H1 (cell line): ENCODE data around the gene WDFY3. TPM values are rescaled to one million over a fixed set of nuclear protein-coding genes. Genes with fewer than 3 reads are reported as not detected.

Experiments used
- CTCF ChIA-PET: fragments of 300-600 bp; sonication (Branson Sonifier 250); formaldehyde crosslinking; loops from one replicate; lab custom pipeline; 2021; ENCODE audit not compliant: partially characterized antibody; lab: Charles Lee
- POLR2A ChIA-PET: fragments of 300-600 bp; sonication (Branson Sonifier 250); formaldehyde crosslinking; loops from one replicate; lab custom pipeline; 2021; ENCODE audit warnings: inconsistent platforms; ENCODE audit not compliant: partially characterized antibody; lab: Charles Lee
- DNase-seq, 2 experiments: peaks; one replicate each; pipeline versions ENCODE4 v3.0.0 to v3.0.0-alpha.2; 2010 to 2022; ENCODE audit warnings: low spot score in 2 of 2, low read depth in 1 of 2, mixed read lengths in 1 of 2
- FAIRE-seq: peaks from 2 replicates; lab custom pipeline; 2011; peaks lifted over from hg19 to GRCh38; lab: Jason Lieb, UNC
- H2AFZ ChIP-seq: 2 replicates; pipeline ENCODE4 v1.8.1; 2012; ENCODE audit warnings: low read length, inconsistent platforms
- H2AK5ac ChIP-seq: 2 replicates; pipeline ENCODE4 v1.6.1; 2013; ENCODE audit warnings: low read depth, low read length
- H2BK120ac ChIP-seq: replicated peaks from 2 replicates; pipeline ENCODE3; 2013; ENCODE audit warnings: low read depth, low read length, inconsistent platforms
- H2BK12ac ChIP-seq: 2 replicates; pipeline ENCODE4 v1.6.1; 2013; ENCODE audit warnings: low read depth, low read length
- H2BK15ac ChIP-seq: 2 replicates; pipeline ENCODE4 v1.6.1; 2013; ENCODE audit warnings: low read length
- H2BK20ac ChIP-seq: 2 replicates; pipeline ENCODE4 v1.6.1; 2013; ENCODE audit warnings: low read length
- H2BK5ac ChIP-seq: 2 replicates; pipeline ENCODE4 v1.6.1; 2013; ENCODE audit warnings: low read depth, low read length
- H3K14ac ChIP-seq: 2 replicates; pipeline ENCODE4 v1.6.1; 2013; ENCODE audit warnings: inconsistent platforms; ENCODE audit not compliant: insufficient read length
- H3K18ac ChIP-seq: 2 replicates; pipeline ENCODE4 v1.6.1; 2013; ENCODE audit warnings: low read length; ENCODE audit errors: extremely low read depth
- H3K23ac ChIP-seq: 2 replicates; pipeline ENCODE4 v1.6.1; 2013; ENCODE audit warnings: inconsistent platforms; ENCODE audit not compliant: insufficient read length
- H3K23me2 ChIP-seq: 2 replicates; pipeline ENCODE4 v1.6.1; 2013; ENCODE audit warnings: low read depth, low read length
- H3K27ac ChIP-seq: 2 replicates; pipeline ENCODE4 v1.6.1; 2011; ENCODE audit warnings: low read depth, low read length, inconsistent platforms
- H3K27me3 ChIP-seq, 4 experiments: replicated peaks in 1 of 4; 1 replicate in 1 of 4; 2 replicates in 3 of 4; pipeline versions ENCODE4 v1.6.1 to v1.8.1; 2011 to 2013; ENCODE audit warnings: low read length in 3 of 4, mild to moderate bottlenecking in 3 of 4, inconsistent platforms in 2 of 4, mixed read lengths in 2 of 4, moderate library complexity in 1 of 4; ENCODE audit not compliant: control insufficient read depth in 3 of 4, insufficient read depth in 3 of 4; ENCODE audit errors: extremely low read depth in 1 of 4
- H3K36me3 ChIP-seq, 4 experiments: 2 replicates each; pipeline versions ENCODE4 v1.6.1 to v1.8.1; 2011 to 2013; ENCODE audit warnings: mild to moderate bottlenecking in 4 of 4, low read length in 3 of 4, moderate library complexity in 2 of 4, control low read depth in 1 of 4, inconsistent platforms in 1 of 4; ENCODE audit not compliant: insufficient read depth in 4 of 4, control insufficient read depth in 2 of 4
- H3K4ac ChIP-seq: replicated peaks from 2 replicates; pipeline ENCODE3; 2013; ENCODE audit warnings: low read length, low read depth, mixed read lengths, inconsistent platforms; ENCODE audit not compliant: insufficient read length
- H3K4me1 ChIP-seq, 4 experiments: replicated peaks in 1 of 4; 1 replicate in 1 of 4; 2 replicates in 3 of 4; pipeline versions ENCODE4 v1.6.1 to v1.8.1; 2011 to 2013; ENCODE audit warnings: low read length in 3 of 4, inconsistent platforms in 2 of 4, mixed read lengths in 1 of 4; ENCODE audit not compliant: insufficient read depth in 4 of 4, control insufficient read depth in 3 of 4
- H3K4me2 ChIP-seq, 2 experiments: 2 replicates each; pipeline versions ENCODE4 v1.6.1 to v1.8.1; 2011 to 2013; ENCODE audit warnings: low read depth in 2 of 2, low read length in 2 of 2, control low read depth in 1 of 2, inconsistent platforms in 1 of 2, mild to moderate bottlenecking in 1 of 2; ENCODE audit not compliant: insufficient read depth in 1 of 2
- H3K4me3 ChIP-seq, 4 experiments: fragments of 200-600, 300-600 bp in 1 of 4; sonication (generic), shearing (Covaris generic), sonication (Bioruptor Twin) in 1 of 4; 2 replicates each; pipeline versions ENCODE4 v1.5.1 to v1.8.1; 2011 to 2016; ENCODE audit warnings: low read length in 4 of 4, low read depth in 3 of 4, control low read depth in 2 of 4, inconsistent platforms in 2 of 4, mild to moderate bottlenecking in 2 of 4, mixed read lengths in 1 of 4, moderate library complexity in 1 of 4; ENCODE audit not compliant: insufficient read depth in 2 of 4; ENCODE audit errors: extremely low read depth in 1 of 4
- H3K56ac ChIP-seq: replicated peaks from 2 replicates; pipeline ENCODE3; 2013; ENCODE audit warnings: low read depth, mild to moderate bottlenecking, mixed read lengths, low read length, inconsistent platforms; ENCODE audit not compliant: insufficient read length
- H3K79me1 ChIP-seq: 2 replicates; pipeline ENCODE4 v1.6.1; 2013; ENCODE audit warnings: low read depth, low read length, control low read depth
- H3K79me2 ChIP-seq, 2 experiments: 2 replicates each; pipeline versions ENCODE4 v1.6.1 to v1.8.1; 2012 to 2013; ENCODE audit warnings: low read length in 2 of 2, mild to moderate bottlenecking in 2 of 2, inconsistent platforms in 1 of 2; ENCODE audit not compliant: insufficient read depth in 2 of 2, control insufficient read depth in 1 of 2
- H3K9ac ChIP-seq, 4 experiments: replicated peaks in 1 of 4; 1 replicate in 1 of 4; 2 replicates in 3 of 4; pipeline versions ENCODE4 v1.6.1 to v1.8.1; 2011 to 2013; ENCODE audit warnings: low read depth in 3 of 4, low read length in 3 of 4, control low read depth in 2 of 4, mild to moderate bottlenecking in 2 of 4, moderate library complexity in 2 of 4, inconsistent platforms in 1 of 4; ENCODE audit errors: extremely low read depth in 1 of 4
- H3K9me3 ChIP-seq, 2 experiments: 2 replicates each; pipeline versions ENCODE4 v1.6.1 to v1.8.1; 2012 to 2013; ENCODE audit warnings: mild to moderate bottlenecking in 2 of 2, moderate library complexity in 2 of 2, control low read depth in 1 of 2, inconsistent platforms in 1 of 2, low read depth in 1 of 2, low read length in 1 of 2, mixed read lengths in 1 of 2; ENCODE audit not compliant: insufficient read depth in 2 of 2
- H4K20me1 ChIP-seq, 2 experiments: replicated peaks in 1 of 2; 2 replicates each; pipeline versions ENCODE3 to v1.8.1; 2011 to 2013; ENCODE audit warnings: inconsistent platforms in 2 of 2, low read length in 2 of 2, mild to moderate bottlenecking in 1 of 2; ENCODE audit not compliant: insufficient read depth in 2 of 2, control insufficient read depth in 1 of 2
- H4K5ac ChIP-seq: 2 replicates; pipeline ENCODE4 v1.6.1; 2013; ENCODE audit warnings: low read length, low read depth, mixed read lengths, inconsistent platforms; ENCODE audit not compliant: insufficient read length
- H4K8ac ChIP-seq: 2 replicates; pipeline ENCODE4 v1.8.0; 2013; ENCODE audit warnings: mild to moderate bottlenecking, moderate library complexity, low read length, inconsistent platforms; ENCODE audit not compliant: insufficient read depth; ENCODE audit errors: extremely low read depth
- H4K91ac ChIP-seq: replicated peaks from 2 replicates; pipeline ENCODE3; 2013; ENCODE audit warnings: low read length, mixed read lengths, inconsistent platforms; ENCODE audit not compliant: insufficient read length
- BCL11A ChIP-seq, 2 experiments: IDR thresholded peaks; one replicate each; pipeline ENCODE4 v1.6.1; 2011; ENCODE audit warnings: low read depth in 2 of 2, low read length in 2 of 2, mild to moderate bottlenecking in 2 of 2
- BRCA1 ChIP-seq: IDR thresholded peaks from 2 replicates; pipeline ENCODE4 v1.6.1; 2012; ENCODE audit warnings: low read depth, low read length, improper control_type of control experiment
- EZH2 ChIP-seq: fragments of 200-600 bp; sonication (generic); IDR thresholded peaks from 2 replicates; pipeline ENCODE4 v1.7.1; 2012; ENCODE audit warnings: low read depth, mild to moderate bottlenecking, moderate library complexity, low read length, inconsistent platforms; ENCODE audit not compliant: severe bottlenecking
- SIX5 ChIP-seq: IDR thresholded peaks from 2 replicates; pipeline ENCODE4 v1.6.1; 2011; ENCODE audit warnings: mild to moderate bottlenecking, low read depth, low read length
- TAF7 ChIP-seq: optimal IDR thresholded peaks from 2 replicates; pipeline ENCODE3; 2011; ENCODE audit warnings: low read depth, mild to moderate bottlenecking, inconsistent platforms, low read length, moderate library complexity, borderline replicate concordance
- WGBS, 2 experiments: shearing (Covaris generic) in 1 of 2; methylation state at CpG; one replicate each; pipeline versions ENCODE4 v1.1.6 to v1.1.7; 2013 to 2015; ENCODE audit warnings: low lambda C conversion rate in 2 of 2, mixed read lengths in 2 of 2, inconsistent platforms in 1 of 2, low coverage in 1 of 2, missing lambda C conversion rate in 1 of 2; ENCODE audit not compliant: insufficient replicate concordance in 2 of 2, insufficient coverage in 1 of 2, insufficient read length in 1 of 2; ENCODE audit errors: extremely low coverage in 1 of 2, missing lambda C conversion rate in 1 of 2; 5-methylcytosine and 5-hydroxymethylcytosine counted together
- polyA plus RNA-seq, 7 experiments: library from polyadenylated mRNA; depleted of rRNA in 3 of 7; stranded (reverse) in 5 of 7; unstranded in 2 of 7; fragments of >200 nt in 5 of 7; fragments of 200-250 nt in 2 of 7; gene quantifications; 1 replicate in 5 of 7; 2 replicates in 1 of 7; 4 replicates in 1 of 7; pipeline versions ENCODE4 v1.2.1 to v1.2.3, GENCODE V29; 2011 to 2013; ENCODE audit warnings: missing spikeins in 2 of 7, mixed read lengths in 2 of 7
- total RNA-seq: library from RNA; stranded (reverse); fragmentation: NEBNext Ultra II Directional; extraction: Animal tissue kit (Norgen Biotek cat#: 25700); gene quantifications from 2 replicates; pipeline ENCODE4 v1.2.1, GENCODE V29; 2021

The WDFY3 gene
- total and polyA plus RNA-seq, 2 of the 8 experiments (the other 6 are each of a cell fraction or from before 2014, with no cell fraction given), result 25.6 to 62.4 TPM

- DNase-seq, result no peak
- 82% methylated on average over 3 of the region's 3 CpGs; no CpG with 5 or more reads in 1 of the 2 experiments for WGBS, 2 experiments
- TF ChIP-seq BCL11A (IDR thresholded peaks at IDR 0.05; ENCODE audit: low read depth in 2 of 2, low read length in 2 of 2) (no peak), EZH2 (no peak), BRCA1 (no peak), TAF7 (no peak), SIX5 (no peak)
- TF ChIP-seq, all 59 proteins: peak for 0
Measured at GRCh38 chr4:84660606-84661005, 305.9 kb downstream of the WDFY3 start.

More at GRCh38 chr4:84660606-84661005, 305.9 kb downstream of the WDFY3 start:
- Histone ChIP-seq H4K91ac (no peak overlapping the region), H3K4me2 (no peak overlapping the region), H2BK20ac (no peak overlapping the region), H3K27ac (no peak overlapping the region), H4K5ac (no peak overlapping the region), H4K8ac (no peak overlapping the region), H3K9me3 (peaks cover 9 to 29% of the 10 kb centered on the region in 2 experiments), H3K56ac (no peak overlapping the region), H3K23ac (no peak overlapping the region), H2BK12ac (no peak overlapping the region), H2AK5ac (no peak overlapping the region), H3K79me2 (no peaks in the 10 kb centered on the region), H3K14ac (no peak overlapping the region), H3K4me3 (no peak overlapping the region; a peak in 1 of 8 replicates), H2BK5ac (no peak overlapping the region), H3K36me3 (peaks cover 0 to 4% (median 0%) of the 10 kb centered on the region in 4 experiments; a peak in 1 of 8 replicates), H3K27me3 (no peaks in the 10 kb centered on the region), H2AFZ (no peak overlapping the region), H2BK15ac (no peak overlapping the region), H3K18ac (no peak overlapping the region; the same call in 1 of the 2 replicates), H3K23me2 (no peaks in the 10 kb centered on the region), H3K4ac (no peak overlapping the region), H3K4me1 (no peaks in the 10 kb centered on the region), H2BK120ac (no peak overlapping the region), H3K9ac (no peak overlapping the region), H4K20me1 (no peaks in the 10 kb centered on the region), H3K79me1 (no peaks in the 10 kb centered on the region)
- CTCF ChIA-PET, result interaction anchor here (1.1 kb wide), 1 partner anchor 24 kb away, joined by 4 read pairs; no protein-coding TSS in a partner anchor
- FAIRE-seq, result no peak
- POLR2A ChIA-PET, result no interaction called here
